ENCODE data around the gene TPPP2.

TPPP2 gene

GRCh38 chr14:21019366-21019765 lies 10.7 kb upstream of the TPPP2 start:
- Histone ChIP-seq H3K27me3 (ENCODE audit: control insufficient read depth, insufficient read depth, low read length) (no peaks in the 10 kb centered on the region), H3K27ac (ENCODE audit: low read depth, low read length) (no peak overlapping the region), H3K9ac (ENCODE audit: low read length) (no peak overlapping the region), H3K4me3 (ENCODE audit: low read length) (no peak overlapping the region), H3K4me1 (ENCODE audit: control insufficient read depth, insufficient read depth, low read length) (no peaks in the 10 kb centered on the region), H3K36me3 (ENCODE audit: control insufficient read depth, insufficient read depth, low read length) (peaks cover 26% of the 10 kb centered on the region)

GRCh38 chr14:21020977-21021545 lies 9.0 kb upstream of the TPPP2 start:
- Histone ChIP-seq H3K9ac (ENCODE audit: low read length) (no peak overlapping the region), H3K27me3 (ENCODE audit: control insufficient read depth, insufficient read depth, low read length) (no peaks in the 10 kb centered on the region), H3K27ac (ENCODE audit: low read depth, low read length) (no peak overlapping the region), H3K36me3 (ENCODE audit: control insufficient read depth, insufficient read depth, low read length) (peaks cover 26% of the 10 kb centered on the region), H3K4me1 (ENCODE audit: control insufficient read depth, insufficient read depth, low read length) (peaks cover 3% of the 10 kb centered on the region), H3K4me3 (ENCODE audit: low read length) (no peak overlapping the region)

- H3K36me3 ChIP-seq (ENCODE audit: control insufficient read depth, insufficient read depth, low read length), result peaks cover 20% of the 10 kb centered on the region
- H3K4me3 ChIP-seq (ENCODE audit: low read length), result no peak overlapping the region
- peaks cover 8% of the 10 kb centered on the region for H3K4me1 ChIP-seq (ENCODE audit: control insufficient read depth, insufficient read depth, low read length)
- H3K27me3 ChIP-seq (ENCODE audit: control insufficient read depth, insufficient read depth, low read length), result no peaks in the 10 kb centered on the region
- H3K27ac ChIP-seq (ENCODE audit: low read depth, low read length), result no peak overlapping the region
- no peak overlapping the region for H3K9ac ChIP-seq (ENCODE audit: low read length)
These were observed 7.3 kb upstream of the TPPP2 start for GRCh38 chr14:21022686-21023085.

- H3K27ac ChIP-seq (ENCODE audit: low read depth, low read length), result no peak overlapping the region
- H3K9ac ChIP-seq (ENCODE audit: low read length), result no peak overlapping the region
- no peaks in the 10 kb centered on the region for H3K27me3 ChIP-seq (ENCODE audit: control insufficient read depth, insufficient read depth, low read length)
- peaks cover 18% of the 10 kb centered on the region for H3K36me3 ChIP-seq (ENCODE audit: control insufficient read depth, insufficient read depth, low read length)
- H3K4me3 ChIP-seq (ENCODE audit: low read length), result peak overlapping the region; percentile 87
- H3K4me1 ChIP-seq (ENCODE audit: control insufficient read depth, insufficient read depth, low read length), result peaks cover 8% of the 10 kb centered on the region
These were observed 6.8 kb upstream of the TPPP2 start for GRCh38 chr14:21023174-21023573.

GRCh38 chr14:21023817-21024584 lies 6.0 kb upstream of the TPPP2 start:
- Histone ChIP-seq H3K27me3 (ENCODE audit: control insufficient read depth, insufficient read depth, low read length) (no peaks in the 10 kb centered on the region), H3K4me1 (ENCODE audit: control insufficient read depth, insufficient read depth, low read length) (peaks cover 8% of the 10 kb centered on the region), H3K27ac (ENCODE audit: low read depth, low read length) (peak overlapping the region; percentile 89)

GRCh38 chr14:21024585-21025370 lies 5.2 kb upstream of the TPPP2 start, which contains the start of gene NDRG2:
TSS of gene NDRG2 (minus strand) at chr14:21025061. CDS start at chr14:21023315, 1,746 bp downstream.
- peak within 1 kb of the TSS; percentile 77 for H3K9ac ChIP-seq (ENCODE audit: low read length)
- H3K4me1 ChIP-seq (ENCODE audit: control insufficient read depth, insufficient read depth, low read length), result peaks cover 8% of the 10 kb centered on the region
- peak within 1 kb of the TSS; percentile 89 for H3K27ac ChIP-seq (ENCODE audit: low read depth, low read length)
- H3K27me3 ChIP-seq (ENCODE audit: control insufficient read depth, insufficient read depth, low read length), result no peaks in the 10 kb centered on the region
- H3K4me3 ChIP-seq (ENCODE audit: low read length), result peak within 1 kb of the TSS; percentile 87
- peaks cover 8% of the 10 kb centered on the region for H3K36me3 ChIP-seq (ENCODE audit: control insufficient read depth, insufficient read depth, low read length)

More at GRCh38 chr14:21023817-21024584, 6.0 kb upstream of the TPPP2 start:
- H3K4me3 ChIP-seq (ENCODE audit: low read length), result peak overlapping the region; percentile 87
- peaks cover 10% of the 10 kb centered on the region for H3K36me3 ChIP-seq (ENCODE audit: control insufficient read depth, insufficient read depth, low read length)
- H3K9ac ChIP-seq (ENCODE audit: low read length), result peak overlapping the region; percentile 77

- H3K36me3 ChIP-seq (ENCODE audit: control insufficient read depth, insufficient read depth, low read length), result peaks cover 3% of the 10 kb centered on the region
- peaks cover 8% of the 10 kb centered on the region for H3K4me1 ChIP-seq (ENCODE audit: control insufficient read depth, insufficient read depth, low read length)
- no peaks in the 10 kb centered on the region for H3K27me3 ChIP-seq (ENCODE audit: control insufficient read depth, insufficient read depth, low read length)
- H3K9ac ChIP-seq (ENCODE audit: low read length), result peak overlapping the region; percentile 69
- H3K27ac ChIP-seq (ENCODE audit: low read depth, low read length), result peak overlapping the region; percentile 89
- H3K4me3 ChIP-seq (ENCODE audit: low read length), result peak overlapping the region; percentile 87
These were observed 4.4 kb upstream of the TPPP2 start for GRCh38 chr14:21025371-21026273.

GRCh38 chr14:21026274-21026987 lies 3.6 kb upstream of the TPPP2 start:
- H3K9ac ChIP-seq (ENCODE audit: low read length), result no peak overlapping the region

GRCh38 chr14:21026988-21027315 lies 3.1 kb upstream of the TPPP2 start:
- H3K27ac ChIP-seq (ENCODE audit: low read depth, low read length), result peak overlapping the region; percentile 89
- H3K4me1 ChIP-seq (ENCODE audit: control insufficient read depth, insufficient read depth, low read length), result peaks cover 8% of the 10 kb centered on the region
- no peak overlapping the region for H3K4me3 ChIP-seq (ENCODE audit: low read length)
- no peak overlapping the region for H3K9ac ChIP-seq (ENCODE audit: low read length)
- no peaks in the 10 kb centered on the region for H3K36me3 ChIP-seq (ENCODE audit: control insufficient read depth, insufficient read depth, low read length)
- H3K27me3 ChIP-seq (ENCODE audit: control insufficient read depth, insufficient read depth, low read length), result no peaks in the 10 kb centered on the region

More at GRCh38 chr14:21026274-21026987, 3.6 kb upstream of the TPPP2 start:
- Histone ChIP-seq H3K27me3 (ENCODE audit: control insufficient read depth, insufficient read depth, low read length) (no peaks in the 10 kb centered on the region), H3K4me1 (ENCODE audit: control insufficient read depth, insufficient read depth, low read length) (peaks cover 8% of the 10 kb centered on the region), H3K36me3 (ENCODE audit: control insufficient read depth, insufficient read depth, low read length) (no peaks in the 10 kb centered on the region), H3K27ac (ENCODE audit: low read depth, low read length) (peak overlapping the region; percentile 89), H3K4me3 (ENCODE audit: low read length) (peak overlapping the region; percentile 44)

GRCh38 chr14:21030531-21030930 lies 514 bp downstream of the TPPP2 start:
- Histone ChIP-seq H3K27me3 (ENCODE audit: control insufficient read depth, insufficient read depth, low read length) (no peaks in the 10 kb centered on the region), H3K4me1 (ENCODE audit: control insufficient read depth, insufficient read depth, low read length) (peaks cover 8% of the 10 kb centered on the region), H3K4me3 (ENCODE audit: low read length) (no peak overlapping the region), H3K9ac (ENCODE audit: low read length) (no peak overlapping the region), H3K27ac (ENCODE audit: low read depth, low read length) (no peak overlapping the region), H3K36me3 (ENCODE audit: control insufficient read depth, insufficient read depth, low read length) (no peaks in the 10 kb centered on the region)

GRCh38 chr14:21032326-21033132 lies 2.5 kb downstream of the TPPP2 start:
- Histone ChIP-seq H3K27ac (ENCODE audit: low read depth, low read length) (no peak overlapping the region), H3K36me3 (ENCODE audit: control insufficient read depth, insufficient read depth, low read length) (no peaks in the 10 kb centered on the region), H3K4me3 (ENCODE audit: low read length) (no peak overlapping the region), H3K9ac (ENCODE audit: low read length) (no peak overlapping the region), H3K27me3 (ENCODE audit: control insufficient read depth, insufficient read depth, low read length) (no peaks in the 10 kb centered on the region), H3K4me1 (ENCODE audit: control insufficient read depth, insufficient read depth, low read length) (no peaks in the 10 kb centered on the region)

Measured in rectal smooth muscle tissue (tissue), 1 donor.